Bronchial epithelial cell (primary cell): ENCODE data around the gene AZU1. TPM values are rescaled to one million over a fixed set of nuclear protein-coding genes. Genes with fewer than 3 reads are reported as not detected.
"Not testable (repeated sequence)": the region's sequence is repeated elsewhere in the genome, so short reads cannot be mapped to it uniquely, and the experiment has no call there.

ENCODE experiments used
- DNase-seq: peaks from one replicate; pipeline ENCODE4 v3.0.0-alpha.2; 2010; ENCODE audit warnings: low read depth
- FAIRE-seq: peaks from 2 replicates; lab custom pipeline; 2011; peaks lifted over from hg19 to GRCh38; lab: Jason Lieb, UNC
- H3K27me3 ChIP-seq: 2 replicates; pipeline ENCODE4 v1.5.1; 2011; ENCODE audit warnings: low read length; ENCODE audit not compliant: control insufficient read depth, insufficient read depth
- H3K36me3 ChIP-seq: 2 replicates; pipeline ENCODE4 v1.5.1; 2011; ENCODE audit warnings: low read length; ENCODE audit not compliant: control insufficient read depth, insufficient read depth
- H3K4me3 ChIP-seq: 2 replicates; pipeline ENCODE4 v1.5.1; 2011; ENCODE audit warnings: mild to moderate bottlenecking, low read depth, low read length, control low read depth
- CTCF ChIP-seq: IDR thresholded peaks from 2 replicates; pipeline ENCODE4 v1.5.1; 2011; ENCODE audit warnings: mild to moderate bottlenecking, moderate library complexity, low read length, control low read depth, inconsistent platforms; ENCODE audit not compliant: insufficient read depth, severe bottlenecking
- total RNA-seq: library from RNA; depleted of rRNA; stranded (reverse); fragments of >200 nt; gene quantifications from 2 replicates; pipeline ENCODE4 v1.2.1, GENCODE V29; 2014

AZU1 gene
- total RNA-seq, 1 donor from 2014 or later, result not detected

DNA sequence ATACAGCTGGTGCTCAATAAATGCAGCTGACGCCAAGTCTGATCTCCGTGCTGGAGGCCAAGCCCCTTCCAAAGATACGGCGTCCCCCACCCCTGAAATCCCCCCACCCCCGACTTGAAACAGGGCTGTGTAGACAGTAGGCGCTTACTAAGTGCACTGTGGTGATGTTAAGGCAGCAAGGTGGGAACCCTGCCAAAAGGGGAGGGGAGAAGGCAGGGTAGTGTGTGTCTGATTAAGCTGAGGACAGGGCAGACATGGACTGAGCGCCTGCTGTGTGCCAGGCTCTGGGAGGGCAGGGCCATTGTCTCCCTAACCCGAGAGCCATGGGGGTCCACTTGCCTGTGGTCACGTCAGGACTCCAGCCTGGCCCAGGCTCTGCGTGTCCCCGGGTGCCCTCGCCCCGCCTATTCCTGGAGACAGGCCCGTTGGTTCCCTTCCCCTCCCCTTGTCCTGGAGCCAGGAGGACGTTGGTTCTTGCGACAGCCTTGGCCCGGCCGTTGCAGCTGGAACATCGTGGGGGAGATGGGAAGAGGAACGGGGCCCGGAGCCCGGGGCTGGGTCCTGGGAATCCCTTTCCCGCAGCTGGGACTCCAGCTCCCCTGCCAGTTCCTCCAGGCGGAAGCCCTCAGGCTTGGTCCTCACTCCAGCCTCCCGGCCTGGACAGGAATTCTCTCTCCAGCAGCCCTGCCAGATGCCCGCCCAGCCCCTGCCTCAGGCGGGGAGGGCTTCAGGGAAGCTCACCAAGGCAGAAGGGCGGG is 22.8 kb downstream of the AZU1 start:
- no peak overlapping the region for H3K4me3 ChIP-seq
- no peak for FAIRE-seq
- H3K27me3 ChIP-seq, result peaks cover 1% of the 10 kb centered on the region
- TF ChIP-seq CTCF, result no peak
- no peak for DNase-seq
- H3K36me3 ChIP-seq, result no peaks in the 10 kb centered on the region

GRCh38 chr19:850979-851335 is 23.3 kb downstream of the AZU1 start:
- FAIRE-seq, result no peak
- Histone ChIP-seq H3K4me3 (no peak overlapping the region), H3K27me3 (peaks cover 1% of the 10 kb centered on the region), H3K36me3 (no peaks in the 10 kb centered on the region)
- no peak for TF ChIP-seq CTCF
- no peak for DNase-seq

DNA sequence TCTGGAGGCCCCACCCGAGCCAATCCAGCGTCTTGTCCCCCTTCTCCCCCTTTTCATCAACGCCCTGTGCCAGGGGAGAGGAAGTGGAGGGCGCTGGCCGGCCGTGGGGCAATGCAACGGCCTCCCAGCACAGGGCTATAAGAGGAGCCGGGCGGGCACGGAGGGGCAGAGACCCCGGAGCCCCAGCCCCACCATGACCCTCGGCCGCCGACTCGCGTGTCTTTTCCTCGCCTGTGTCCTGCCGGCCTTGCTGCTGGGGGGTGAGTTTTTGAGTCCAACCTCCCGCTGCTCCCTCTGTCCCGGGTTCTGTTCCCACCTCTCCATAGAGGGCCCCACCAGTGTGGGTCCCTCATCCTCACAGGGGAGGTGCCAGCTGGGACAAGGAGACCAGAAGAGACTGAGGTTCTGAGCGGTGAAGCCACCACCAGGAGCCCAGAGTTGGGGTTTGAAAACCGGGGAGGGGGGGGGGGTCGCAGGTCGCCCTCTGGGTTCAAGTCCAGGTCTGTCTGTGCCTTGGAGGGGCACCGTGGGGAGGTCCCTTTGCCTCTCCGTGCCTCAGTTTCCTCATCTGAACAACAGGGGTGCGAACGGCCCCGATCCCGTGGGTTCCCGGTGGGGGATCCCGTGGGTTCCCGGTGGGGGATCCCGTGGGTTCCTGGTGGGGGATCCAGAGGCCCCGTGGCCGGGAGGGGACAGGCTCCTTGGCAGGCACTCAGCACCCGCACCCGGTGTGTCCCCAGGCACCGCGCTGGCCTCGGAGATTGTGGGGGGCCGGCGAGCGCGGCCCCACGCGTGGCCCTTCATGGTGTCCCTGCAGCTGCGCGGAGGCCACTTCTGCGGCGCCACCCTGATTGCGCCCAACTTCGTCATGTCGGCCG is 24.7 kb downstream of the AZU1 start, which contains the start of gene ELANE:
Gene ELANE (plus strand): TSS at position 168 of the 878 bp plus-strand sequence. CDS start 26 bp downstream, at position 194.
- H3K27me3 ChIP-seq, result no peaks in the 10 kb centered on the region
- no peak for FAIRE-seq
- no peak for TF ChIP-seq CTCF
- H3K36me3 ChIP-seq, result no peaks in the 10 kb centered on the region
- no peak for DNase-seq
- no peak within 1 kb of the TSS for H3K4me3 ChIP-seq

DNA sequence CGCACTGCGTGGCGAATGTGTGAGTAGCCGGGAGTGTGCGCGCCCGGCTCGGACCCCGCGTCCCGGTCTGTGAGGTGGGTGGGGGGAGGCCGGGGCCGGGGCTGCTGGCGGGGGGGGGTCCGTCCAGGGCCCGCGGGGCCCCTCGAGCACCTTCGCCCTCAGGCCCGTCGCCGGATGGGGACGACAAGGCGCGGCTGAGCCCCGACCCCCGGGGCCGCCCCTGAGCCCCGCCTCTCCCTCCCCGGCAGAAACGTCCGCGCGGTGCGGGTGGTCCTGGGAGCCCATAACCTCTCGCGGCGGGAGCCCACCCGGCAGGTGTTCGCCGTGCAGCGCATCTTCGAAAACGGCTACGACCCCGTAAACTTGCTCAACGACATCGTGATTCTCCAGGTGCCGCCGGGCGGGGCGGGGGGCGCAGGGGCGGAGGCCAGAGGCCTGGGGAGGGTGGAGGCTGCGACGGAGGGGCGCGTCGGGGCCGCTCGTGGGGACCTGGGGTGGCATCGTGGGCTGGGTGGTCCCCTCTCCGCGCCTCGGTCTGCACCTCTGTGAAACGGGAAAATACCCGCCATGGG is 25.5 kb downstream of the AZU1 start:
- no peak for TF ChIP-seq CTCF
- no peak overlapping the region for H3K4me3 ChIP-seq
- no peaks in the 10 kb centered on the region for H3K36me3 ChIP-seq
- no peaks in the 10 kb centered on the region for H3K27me3 ChIP-seq
- DNase-seq (no peak), FAIRE-seq (no peak)

GRCh38 chr19:853614-854220 is 26.1 kb downstream of the AZU1 start:
- H3K27me3 ChIP-seq, FAIRE-seq: not testable (repeated sequence)

More at GRCh38 chr19:853614-854220, 26.1 kb downstream of the AZU1 start:
- H3K36me3 ChIP-seq, DNase-seq, H3K4me3 ChIP-seq: not testable (repeated sequence)
